SK-N-SH treated with all-trans-retinoic acid at 6 μM for 48 hours (cell line): ENCODE results near the gene SLC29A3.

Experiments
- ARNTL ChIP-seq: fragments of 450-650 bp; formaldehyde crosslinking; IDR thresholded peaks from 2 replicates; pipeline ENCODE4 v1.5.0; 2020; ENCODE audit warnings: low read depth, mild to moderate bottlenecking, moderate library complexity, borderline replicate concordance
- BACH2 ChIP-seq: fragments of 250-450 bp; sonication (Bioruptor Pico); IDR thresholded peaks from 2 replicates; pipeline ENCODE4 v1.9.0; 2021; ENCODE audit warnings: mild to moderate bottlenecking, borderline replicate concordance
- ESRRG ChIP-seq: fragments of 250-450 bp; sonication (Bioruptor Pico); IDR thresholded peaks from 2 replicates; pipeline ENCODE4 v1.6.1; 2021; ENCODE audit warnings: mild to moderate bottlenecking
- GLIS3 ChIP-seq: fragments of 250-450 bp; sonication (Bioruptor Pico); IDR thresholded peaks from 2 replicates; pipeline ENCODE4 v1.5.0; 2020; ENCODE audit warnings: mild to moderate bottlenecking, moderate library complexity
- OSR1 ChIP-seq: fragments of 250-450 bp; sonication (Bioruptor Pico); IDR thresholded peaks from 2 replicates; pipeline ENCODE4 v1.8.0; 2022; ENCODE audit warnings: moderate library complexity, mild to moderate bottlenecking, inconsistent platforms
- RARB ChIP-seq: fragments of 250-450 bp; sonication (Bioruptor Pico); IDR thresholded peaks from 2 replicates; pipeline ENCODE4 v1.8.0; 2021; ENCODE audit warnings: mild to moderate bottlenecking, moderate library complexity
- TOX ChIP-seq: fragments of 250-450 bp; sonication (Bioruptor Pico); IDR thresholded peaks from 2 replicates; pipeline ENCODE4 v1.8.0; 2021; ENCODE audit warnings: mild to moderate bottlenecking, moderate library complexity, borderline replicate concordance
- ZFP3 ChIP-seq: fragments of 250-450 bp; sonication (Bioruptor Pico); IDR thresholded peaks from 2 replicates; pipeline ENCODE4 v1.5.0; 2020; ENCODE audit warnings: mild to moderate bottlenecking, moderate library complexity
- ZFP30 ChIP-seq: fragments of 450-650 bp; formaldehyde crosslinking; IDR thresholded peaks from 2 replicates; pipeline ENCODE4 v1.5.0; 2022; ENCODE audit warnings: mild to moderate bottlenecking, moderate library complexity
- ZNF565 ChIP-seq: fragments of 450-650 bp; formaldehyde crosslinking; conservative IDR thresholded peaks from 2 replicates; pipeline ENCODE4 v1.5.0; 2020; ENCODE audit warnings: low read depth, mild to moderate bottlenecking, moderate library complexity
- TF ChIP-seq, protein P1 (sequence below): fragments of 250-450 bp; sonication (Bioruptor Pico); IDR thresholded peaks from 2 replicates; pipeline ENCODE4 v1.5.1; 2021; ENCODE audit warnings: mild to moderate bottlenecking, moderate library complexity
- TF ChIP-seq, protein P2 (sequence below): fragments of 250-450 bp; sonication (Bioruptor Pico); IDR thresholded peaks from 2 replicates; pipeline ENCODE4 v1.8.0; 2021; ENCODE audit warnings: low read depth, mild to moderate bottlenecking, moderate library complexity, borderline replicate concordance
- TF ChIP-seq, protein P3 (sequence below): fragments of 250-450 bp; sonication (Bioruptor Pico); IDR thresholded peaks from 2 replicates; pipeline ENCODE4 v1.5.0; 2020; ENCODE audit warnings: mild to moderate bottlenecking, moderate library complexity
- TF ChIP-seq, protein P4 (sequence below): fragments of 250-450 bp; sonication (Bioruptor Pico); IDR thresholded peaks from 2 replicates; pipeline ENCODE4 v1.8.0; 2020; ENCODE audit warnings: mild to moderate bottlenecking, moderate library complexity, borderline replicate concordance

DNA sequence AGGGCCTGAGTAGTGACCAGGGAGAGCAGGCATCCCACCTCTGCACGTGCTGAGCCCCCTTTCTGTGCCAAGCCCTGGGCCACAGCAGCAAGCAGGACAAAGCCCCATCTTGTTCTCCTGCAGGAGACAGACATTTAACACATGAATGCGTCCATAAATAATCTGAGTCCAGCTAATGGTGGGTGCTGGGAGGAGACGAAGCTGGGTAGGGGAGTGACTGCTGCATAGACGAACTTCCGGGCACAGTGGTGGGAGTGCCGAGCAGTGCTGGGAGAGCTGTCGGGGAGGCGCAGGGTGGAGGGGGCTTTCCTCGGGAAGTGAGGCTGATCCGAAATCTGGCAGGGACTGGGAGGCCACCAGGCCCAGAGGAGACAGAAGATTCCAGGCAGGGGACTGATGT lies 35.2 kb upstream of the SLC29A3 start:
- TF ChIP-seq OSR1 (CRISPR knock-in tag) (no peak), ARNTL (CRISPR knock-in tag) (no peak), ZFP3 (CRISPR knock-in tag) (no peak), BACH2 (no peak), ESRRG (CRISPR knock-in tag) (no peak), ZNF565 (CRISPR knock-in tag) (no peak), TOX (CRISPR knock-in tag) (no peak), RARB (no peak), ZFP30 (CRISPR knock-in tag) (no peak), GLIS3 (CRISPR knock-in tag) (no peak)
- TF ChIP-seq, protein P1, sequence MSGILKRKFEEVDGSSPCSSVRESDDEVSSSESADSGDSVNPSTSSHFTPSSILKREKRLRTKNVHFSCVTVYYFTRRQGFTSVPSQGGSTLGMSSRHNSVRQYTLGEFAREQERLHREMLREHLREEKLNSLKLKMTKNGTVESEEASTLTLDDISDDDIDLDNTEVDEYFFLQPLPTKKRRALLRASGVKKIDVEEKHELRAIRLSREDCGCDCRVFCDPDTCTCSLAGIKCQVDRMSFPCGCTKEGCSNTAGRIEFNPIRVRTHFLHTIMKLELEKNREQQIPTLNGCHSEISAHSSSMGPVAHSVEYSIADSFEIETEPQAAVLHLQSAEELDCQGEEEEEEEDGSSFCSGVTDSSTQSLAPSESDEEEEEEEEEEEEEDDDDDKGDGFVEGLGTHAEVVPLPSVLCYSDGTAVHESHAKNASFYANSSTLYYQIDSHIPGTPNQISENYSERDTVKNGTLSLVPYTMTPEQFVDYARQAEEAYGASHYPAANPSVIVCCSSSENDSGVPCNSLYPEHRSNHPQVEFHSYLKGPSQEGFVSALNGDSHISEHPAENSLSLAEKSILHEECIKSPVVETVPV (CRISPR knock-in tag), result no peak
- TF ChIP-seq, protein P2, sequence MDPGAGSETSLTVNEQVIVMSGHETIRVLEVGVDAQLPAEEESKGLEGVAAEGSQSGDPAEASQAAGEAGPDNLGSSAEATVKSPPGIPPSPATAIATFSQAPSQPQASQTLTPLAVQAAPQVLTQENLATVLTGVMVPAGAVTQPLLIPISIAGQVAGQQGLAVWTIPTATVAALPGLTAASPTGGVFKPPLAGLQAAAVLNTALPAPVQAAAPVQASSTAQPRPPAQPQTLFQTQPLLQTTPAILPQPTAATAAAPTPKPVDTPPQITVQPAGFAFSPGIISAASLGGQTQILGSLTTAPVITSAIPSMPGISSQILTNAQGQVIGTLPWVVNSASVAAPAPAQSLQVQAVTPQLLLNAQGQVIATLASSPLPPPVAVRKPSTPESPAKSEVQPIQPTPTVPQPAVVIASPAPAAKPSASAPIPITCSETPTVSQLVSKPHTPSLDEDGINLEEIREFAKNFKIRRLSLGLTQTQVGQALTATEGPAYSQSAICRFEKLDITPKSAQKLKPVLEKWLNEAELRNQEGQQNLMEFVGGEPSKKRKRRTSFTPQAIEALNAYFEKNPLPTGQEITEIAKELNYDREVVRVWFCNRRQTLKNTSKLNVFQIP (CRISPR knock-in tag), result no peak
- TF ChIP-seq, protein P3, sequence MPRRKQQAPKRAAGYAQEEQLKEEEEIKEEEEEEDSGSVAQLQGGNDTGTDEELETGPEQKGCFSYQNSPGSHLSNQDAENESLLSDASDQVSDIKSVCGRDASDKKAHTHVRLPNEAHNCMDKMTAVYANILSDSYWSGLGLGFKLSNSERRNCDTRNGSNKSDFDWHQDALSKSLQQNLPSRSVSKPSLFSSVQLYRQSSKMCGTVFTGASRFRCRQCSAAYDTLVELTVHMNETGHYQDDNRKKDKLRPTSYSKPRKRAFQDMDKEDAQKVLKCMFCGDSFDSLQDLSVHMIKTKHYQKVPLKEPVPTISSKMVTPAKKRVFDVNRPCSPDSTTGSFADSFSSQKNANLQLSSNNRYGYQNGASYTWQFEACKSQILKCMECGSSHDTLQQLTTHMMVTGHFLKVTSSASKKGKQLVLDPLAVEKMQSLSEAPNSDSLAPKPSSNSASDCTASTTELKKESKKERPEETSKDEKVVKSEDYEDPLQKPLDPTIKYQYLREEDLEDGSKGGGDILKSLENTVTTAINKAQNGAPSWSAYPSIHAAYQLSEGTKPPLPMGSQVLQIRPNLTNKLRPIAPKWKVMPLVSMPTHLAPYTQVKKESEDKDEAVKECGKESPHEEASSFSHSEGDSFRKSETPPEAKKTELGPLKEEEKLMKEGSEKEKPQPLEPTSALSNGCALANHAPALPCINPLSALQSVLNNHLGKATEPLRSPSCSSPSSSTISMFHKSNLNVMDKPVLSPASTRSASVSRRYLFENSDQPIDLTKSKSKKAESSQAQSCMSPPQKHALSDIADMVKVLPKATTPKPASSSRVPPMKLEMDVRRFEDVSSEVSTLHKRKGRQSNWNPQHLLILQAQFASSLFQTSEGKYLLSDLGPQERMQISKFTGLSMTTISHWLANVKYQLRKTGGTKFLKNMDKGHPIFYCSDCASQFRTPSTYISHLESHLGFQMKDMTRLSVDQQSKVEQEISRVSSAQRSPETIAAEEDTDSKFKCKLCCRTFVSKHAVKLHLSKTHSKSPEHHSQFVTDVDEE (CRISPR knock-in tag), result no peak
- TF ChIP-seq, protein P4, sequence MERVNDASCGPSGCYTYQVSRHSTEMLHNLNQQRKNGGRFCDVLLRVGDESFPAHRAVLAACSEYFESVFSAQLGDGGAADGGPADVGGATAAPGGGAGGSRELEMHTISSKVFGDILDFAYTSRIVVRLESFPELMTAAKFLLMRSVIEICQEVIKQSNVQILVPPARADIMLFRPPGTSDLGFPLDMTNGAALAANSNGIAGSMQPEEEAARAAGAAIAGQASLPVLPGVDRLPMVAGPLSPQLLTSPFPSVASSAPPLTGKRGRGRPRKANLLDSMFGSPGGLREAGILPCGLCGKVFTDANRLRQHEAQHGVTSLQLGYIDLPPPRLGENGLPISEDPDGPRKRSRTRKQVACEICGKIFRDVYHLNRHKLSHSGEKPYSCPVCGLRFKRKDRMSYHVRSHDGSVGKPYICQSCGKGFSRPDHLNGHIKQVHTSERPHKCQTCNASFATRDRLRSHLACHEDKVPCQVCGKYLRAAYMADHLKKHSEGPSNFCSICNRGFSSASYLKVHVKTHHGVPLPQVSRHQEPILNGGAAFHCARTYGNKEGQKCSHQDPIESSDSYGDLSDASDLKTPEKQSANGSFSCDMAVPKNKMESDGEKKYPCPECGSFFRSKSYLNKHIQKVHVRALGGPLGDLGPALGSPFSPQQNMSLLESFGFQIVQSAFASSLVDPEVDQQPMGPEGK (CRISPR knock-in tag), result no peak
